HepG2 (cell line): ENCODE results near the gene C9orf85.

Source experiments
- NR0B2 ChIP-seq: sonication (generic); formaldehyde crosslinking; IDR thresholded peaks from 2 replicates; pipeline ENCODE4 v1.4.0; 2020; ENCODE audit warnings: mild to moderate bottlenecking, missing genetic modification reagents
- POLR2AphosphoS2 ChIP-seq: IDR thresholded peaks from 2 replicates; pipeline ENCODE4 v1.6.1; 2011; ENCODE audit warnings: low read depth, low read length, improper control_type of control experiment
- TARDBP ChIP-seq: sonication (generic); formaldehyde crosslinking; IDR thresholded peaks from 2 replicates; pipeline ENCODE4 v1.8.0; 2022; ENCODE audit warnings: mild to moderate bottlenecking, missing genetic modification reagents
- ZFP37 ChIP-seq: sonication (generic); formaldehyde crosslinking; IDR thresholded peaks from 2 replicates; pipeline ENCODE4 v1.4.0; 2020; ENCODE audit warnings: missing genetic modification reagents, borderline replicate concordance
- ZMYM4 ChIP-seq: sonication (generic); formaldehyde crosslinking; IDR thresholded peaks from 2 replicates; pipeline ENCODE4 v1.8.1; 2023; ENCODE audit warnings: mild to moderate bottlenecking, missing genetic modification reagents
- TF ChIP-seq, protein P1 (sequence below): sonication (generic); formaldehyde crosslinking; IDR thresholded peaks from 2 replicates; pipeline ENCODE4 v1.8.0; 2022; ENCODE audit warnings: mild to moderate bottlenecking, missing genetic modification reagents; ENCODE audit not compliant: insufficient replicate concordance

DNA sequence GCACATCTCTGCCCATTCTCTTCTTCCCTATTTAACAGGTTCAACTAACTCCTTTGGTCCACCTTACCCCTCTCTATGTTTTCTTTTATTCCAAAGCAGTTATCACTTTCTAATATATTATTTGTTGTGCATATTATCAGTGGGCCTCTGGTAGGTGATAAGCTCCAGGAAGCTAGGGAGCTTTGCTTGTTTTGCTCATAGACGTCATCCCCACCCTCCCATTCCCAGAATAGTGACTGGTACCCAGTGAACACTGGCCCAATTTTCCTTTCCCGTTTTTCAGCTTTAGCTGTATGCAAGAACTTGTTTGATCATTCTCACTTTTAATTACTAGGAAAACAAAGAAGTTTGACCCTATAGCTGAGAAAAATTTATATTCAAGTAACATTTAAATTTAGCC, 7.4 kb upstream of the C9orf85 start:
- TF ChIP-seq TARDBP (CRISPR knock-in tag) (no peak), POLR2AphosphoS2 (no peak), ZFP37 (CRISPR knock-in tag) (no peak), NR0B2 (CRISPR knock-in tag) (no peak), ZMYM4 (CRISPR knock-in tag) (no peak)
- TF ChIP-seq, protein P1, sequence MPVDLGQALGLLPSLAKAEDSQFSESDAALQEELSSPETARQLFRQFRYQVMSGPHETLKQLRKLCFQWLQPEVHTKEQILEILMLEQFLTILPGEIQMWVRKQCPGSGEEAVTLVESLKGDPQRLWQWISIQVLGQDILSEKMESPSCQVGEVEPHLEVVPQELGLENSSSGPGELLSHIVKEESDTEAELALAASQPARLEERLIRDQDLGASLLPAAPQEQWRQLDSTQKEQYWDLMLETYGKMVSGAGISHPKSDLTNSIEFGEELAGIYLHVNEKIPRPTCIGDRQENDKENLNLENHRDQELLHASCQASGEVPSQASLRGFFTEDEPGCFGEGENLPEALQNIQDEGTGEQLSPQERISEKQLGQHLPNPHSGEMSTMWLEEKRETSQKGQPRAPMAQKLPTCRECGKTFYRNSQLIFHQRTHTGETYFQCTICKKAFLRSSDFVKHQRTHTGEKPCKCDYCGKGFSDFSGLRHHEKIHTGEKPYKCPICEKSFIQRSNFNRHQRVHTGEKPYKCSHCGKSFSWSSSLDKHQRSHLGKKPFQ (CRISPR knock-in tag): no peak
